Measurements from ENCODE around the gene DNHD1. TPM values are rescaled to one million over a fixed set of nuclear protein-coding genes. Genes with fewer than 3 reads are reported as not detected.

DNHD1 gene
- total RNA-seq, 2 donors from 2014 or later, result 11.5 to 31.4 TPM

DNA sequence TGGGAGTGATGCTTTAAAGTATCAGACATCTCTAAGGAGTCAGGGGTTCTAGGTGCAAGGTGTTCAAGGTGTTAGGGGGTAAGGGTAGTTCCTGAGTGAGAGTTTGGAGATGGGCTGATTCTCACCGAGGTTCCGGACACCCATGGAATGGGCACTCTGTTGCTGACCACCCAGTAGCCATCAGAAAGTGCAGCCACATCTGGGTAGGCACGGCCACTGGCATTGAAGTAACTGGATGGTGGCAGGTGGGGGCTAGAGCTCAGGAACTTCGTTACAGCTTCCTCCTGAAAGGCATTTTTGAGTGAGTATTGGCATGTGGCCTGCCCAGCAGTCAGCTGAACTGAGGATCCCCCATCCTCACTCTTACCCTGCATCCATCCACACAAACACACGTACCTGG, 118.0 kb downstream of the DNHD1 start:
- Histone ChIP-seq H3K36me3 (peaks cover 0 to 9% of the 10 kb centered on the region in 2 donors), H3K9me3 (no peaks in the 10 kb centered on the region), H3K4me3 (no peak overlapping the region), H3K4me1 (replicated peaks) (peaks cover 7% of the 10 kb centered on the region), H3K27ac (no peak overlapping the region), H3K27me3 (replicated peaks; ENCODE audit: insufficient read depth) (no peaks in the 10 kb centered on the region)
- TF ChIP-seq, protein P1, sequence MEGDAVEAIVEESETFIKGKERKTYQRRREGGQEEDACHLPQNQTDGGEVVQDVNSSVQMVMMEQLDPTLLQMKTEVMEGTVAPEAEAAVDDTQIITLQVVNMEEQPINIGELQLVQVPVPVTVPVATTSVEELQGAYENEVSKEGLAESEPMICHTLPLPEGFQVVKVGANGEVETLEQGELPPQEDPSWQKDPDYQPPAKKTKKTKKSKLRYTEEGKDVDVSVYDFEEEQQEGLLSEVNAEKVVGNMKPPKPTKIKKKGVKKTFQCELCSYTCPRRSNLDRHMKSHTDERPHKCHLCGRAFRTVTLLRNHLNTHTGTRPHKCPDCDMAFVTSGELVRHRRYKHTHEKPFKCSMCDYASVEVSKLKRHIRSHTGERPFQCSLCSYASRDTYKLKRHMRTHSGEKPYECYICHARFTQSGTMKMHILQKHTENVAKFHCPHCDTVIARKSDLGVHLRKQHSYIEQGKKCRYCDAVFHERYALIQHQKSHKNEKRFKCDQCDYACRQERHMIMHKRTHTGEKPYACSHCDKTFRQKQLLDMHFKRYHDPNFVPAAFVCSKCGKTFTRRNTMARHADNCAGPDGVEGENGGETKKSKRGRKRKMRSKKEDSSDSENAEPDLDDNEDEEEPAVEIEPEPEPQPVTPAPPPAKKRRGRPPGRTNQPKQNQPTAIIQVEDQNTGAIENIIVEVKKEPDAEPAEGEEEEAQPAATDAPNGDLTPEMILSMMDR (IDR thresholded peaks at IDR 0.05), result no peak
- TF ChIP-seq POLR2A (IDR thresholded peaks at IDR 0.05), result no peak
- no peak for TF ChIP-seq POLR2AphosphoS5 (IDR thresholded peaks at IDR 0.05)
- WGBS, result 97% methylated on average over 5 of the region's 5 CpGs
- intact Hi-C loops (cut with DNase I), result no loop called here
- no peak for DNase-seq (ENCODE audit: low spot score)

DNA sequence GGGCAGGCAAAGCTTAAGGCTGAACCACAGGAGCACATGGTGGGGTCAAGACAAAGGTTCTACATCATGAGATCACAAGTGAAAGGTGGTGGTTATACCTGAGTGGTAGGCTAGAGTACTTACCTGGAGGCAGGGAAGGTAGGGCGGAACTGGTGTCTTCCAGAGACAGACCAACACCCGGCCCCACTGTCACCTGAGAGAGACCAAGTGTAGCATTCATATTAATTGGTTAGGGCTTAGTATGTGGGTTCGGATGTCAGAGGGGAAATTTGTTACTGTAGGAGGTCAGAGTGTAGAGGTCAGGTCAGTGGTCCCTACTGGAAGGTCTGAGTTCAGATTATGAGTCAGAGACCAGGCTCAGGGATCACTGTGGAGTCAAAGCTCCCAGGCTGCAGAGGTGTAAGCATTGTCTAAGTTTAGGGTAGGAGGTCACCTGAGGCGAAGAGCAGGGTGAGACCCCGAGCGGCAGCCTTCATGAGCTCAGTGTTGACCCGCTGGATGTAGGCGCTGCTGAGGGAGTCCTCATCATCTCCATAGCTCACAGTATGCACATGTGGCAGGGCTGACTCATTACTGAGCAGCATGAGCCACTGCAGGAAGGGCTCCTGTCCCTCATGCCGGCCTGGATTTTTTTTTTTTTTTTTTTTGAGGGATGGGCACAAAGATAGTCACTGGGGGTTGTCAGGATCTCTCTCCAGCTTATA, 119.0 kb downstream of the DNHD1 start:
- Histone ChIP-seq H3K4me1 (replicated peaks) (peaks cover 2% of the 10 kb centered on the region), H3K9me3 (no peaks in the 10 kb centered on the region), H3K4me3 (no peak overlapping the region), H3K36me3 (no peaks in the 10 kb centered on the region), H3K27me3 (replicated peaks; ENCODE audit: insufficient read depth) (no peaks in the 10 kb centered on the region), H3K27ac (no peak overlapping the region)
- intact Hi-C loops (cut with DNase I), result no loop called here
- TF ChIP-seq, protein P1 (IDR thresholded peaks at IDR 0.05), result no peak
- no peak for TF ChIP-seq POLR2AphosphoS5 (IDR thresholded peaks at IDR 0.05)
- no peak for TF ChIP-seq POLR2A (IDR thresholded peaks at IDR 0.05)
- no peak for DNase-seq (ENCODE audit: low spot score)
- 96% methylated on average over 6 of the region's 9 CpGs for WGBS

GRCh38 chr11:6616596-6617250, 119.6 kb downstream of the DNHD1 start:
- no peak overlapping the region for H3K27ac ChIP-seq
- no peak for TF ChIP-seq POLR2AphosphoS5 (IDR thresholded peaks at IDR 0.05)
- no peak for TF ChIP-seq POLR2A (IDR thresholded peaks at IDR 0.05)
- TF ChIP-seq, protein P1 (IDR thresholded peaks at IDR 0.05), result no peak
- H3K4me3 ChIP-seq, result no peak overlapping the region
- no peaks in the 10 kb centered on the region for H3K9me3 ChIP-seq
- DNase-seq (ENCODE audit: low spot score), result no peak
- H3K4me1 ChIP-seq (replicated peaks), result no peaks in the 10 kb centered on the region
- WGBS, result 96% methylated on average over 14 of the region's 14 CpGs
- no peaks in the 10 kb centered on the region for H3K27me3 ChIP-seq (replicated peaks; ENCODE audit: insufficient read depth)
- intact Hi-C loops (cut with DNase I), result no loop called here
- H3K36me3 ChIP-seq, result no peaks in the 10 kb centered on the region

- DNase-seq (ENCODE audit: low spot score), result no peak
- no peaks in the 10 kb centered on the region for H3K27me3 ChIP-seq (replicated peaks; ENCODE audit: insufficient read depth)
- 82% methylated on average over 5 of the region's 5 CpGs for WGBS
- no peaks in the 10 kb centered on the region for H3K9me3 ChIP-seq
- TF ChIP-seq POLR2AphosphoS5 (IDR thresholded peaks at IDR 0.05), result no peak
- no peak for TF ChIP-seq POLR2A (IDR thresholded peaks at IDR 0.05)
- TF ChIP-seq, protein P1 (IDR thresholded peaks at IDR 0.05), result no peak
- no peaks in the 10 kb centered on the region for H3K4me1 ChIP-seq (replicated peaks)
- H3K36me3 ChIP-seq, result no peaks in the 10 kb centered on the region
- no peak overlapping the region for H3K4me3 ChIP-seq
- intact Hi-C loops (cut with DNase I), result no loop called here
- no peak overlapping the region for H3K27ac ChIP-seq
Observed at GRCh38 chr11:6617315-6617781, 120.3 kb downstream of the DNHD1 start.

Measured in prostate gland (tissue), 2 donors.